Measurements from ENCODE around the gene TBC1D22A. TPM values are rescaled to one million over a fixed set of nuclear protein-coding genes. Genes with fewer than 3 reads are reported as not detected.
"Not testable (repeated sequence)": the region's sequence is repeated elsewhere in the genome, so short reads cannot be mapped to it uniquely, and the experiment has no call there.

The TBC1D22A gene
- total RNA-seq, 1 donor from 2014 or later = 8.9 TPM

GRCh38 chr22:47156352-47157092, 394.1 kb downstream of the TBC1D22A start:
- no peak for DNase-seq

- no peak for DNase-seq
These were observed 394.6 kb downstream of the TBC1D22A start for GRCh38 chr22:47157093-47157420.

GRCh38 chr22:47157486-47158270, 395.2 kb downstream of the TBC1D22A start:
- no peak for DNase-seq

GRCh38 chr22:47158457-47158856, 396.0 kb downstream of the TBC1D22A start:
- DNase-seq = no peak

GRCh38 chr22:47159592-47159991, 397.1 kb downstream of the TBC1D22A start:
- DNase-seq = no peak

GRCh38 chr22:47160141-47160541, 397.7 kb downstream of the TBC1D22A start:
- DNase-seq = no peak

- DNase-seq = no peak
These were observed 398.5 kb downstream of the TBC1D22A start for GRCh38 chr22:47160781-47161520.

- DNase-seq = no peak
These were observed 399.2 kb downstream of the TBC1D22A start for GRCh38 chr22:47161631-47162030.

GRCh38 chr22:47162865-47163264, 400.4 kb downstream of the TBC1D22A start:
- no peak for DNase-seq

- no peak for DNase-seq
These were observed 401.0 kb downstream of the TBC1D22A start for GRCh38 chr22:47163481-47163855.

GRCh38 chr22:47163856-47164513, 401.5 kb downstream of the TBC1D22A start:
- DNase-seq = no peak

- no peak for DNase-seq
These were observed 402.3 kb downstream of the TBC1D22A start for GRCh38 chr22:47164514-47165337.

- no peak for DNase-seq
These were observed 403.0 kb downstream of the TBC1D22A start for GRCh38 chr22:47165338-47166032.

GRCh38 chr22:47166033-47166404, 403.6 kb downstream of the TBC1D22A start:
- no peak for DNase-seq

- DNase-seq = no peak
These were observed 404.1 kb downstream of the TBC1D22A start for GRCh38 chr22:47166446-47167016.

- DNase-seq = no peak
These were observed 404.6 kb downstream of the TBC1D22A start for GRCh38 chr22:47167056-47167455.

- DNase-seq = not testable (repeated sequence)
These were observed 405.5 kb downstream of the TBC1D22A start for GRCh38 chr22:47167921-47168320.

- no peak for DNase-seq
These were observed 406.0 kb downstream of the TBC1D22A start for GRCh38 chr22:47168441-47168840.

- DNase-seq = no peak
These were observed 406.7 kb downstream of the TBC1D22A start for GRCh38 chr22:47168900-47169800.

- DNase-seq = no peak
These were observed 407.3 kb downstream of the TBC1D22A start for GRCh38 chr22:47169801-47170140.

Measured in skin of body (tissue), 2 donors.